RWPE2 (cell line): ENCODE results near the gene SLC15A4.

Experiments
- ATAC-seq: fragments of 200-7000 bp; cut with Tn5 transposase; 3 replicates; pipeline ENCODE4 v1.9.1; 2021; ENCODE audit warnings: low read depth
- DNase-seq: peaks from one replicate; pipeline ENCODE4 v3.0.0-alpha.2; 2020; ENCODE audit warnings: low spot score
- H3K27ac ChIP-seq: fragments of 450-650 bp; 2 replicates; pipeline ENCODE4 v1.5.1; 2017; ENCODE audit warnings: mild to moderate bottlenecking; ENCODE audit not compliant: poor library complexity, severe bottlenecking
- H3K27me3 ChIP-seq: fragments of 250-450 bp; sonication (Bioruptor Pico); 2 replicates; pipeline ENCODE4 v1.5.1; 2021; ENCODE audit warnings: mild to moderate bottlenecking, moderate library complexity; ENCODE audit not compliant: insufficient read depth, poor library complexity, severe bottlenecking
- H3K36me3 ChIP-seq: fragments of 250-450 bp; sonication (Bioruptor Pico); 2 replicates; pipeline ENCODE4 v1.5.1; 2020; ENCODE audit warnings: low read depth, mild to moderate bottlenecking, moderate library complexity
- H3K4me1 ChIP-seq: fragments of 250-450 bp; sonication (Bioruptor Pico); 2 replicates; pipeline ENCODE4 v1.5.1; 2021; ENCODE audit warnings: mild to moderate bottlenecking, moderate library complexity; ENCODE audit not compliant: insufficient read depth, poor library complexity, severe bottlenecking
- H3K4me3 ChIP-seq: fragments of 250-450 bp; sonication (Bioruptor Pico); 2 replicates; pipeline ENCODE4 v1.5.1; 2021; ENCODE audit warnings: mild to moderate bottlenecking, moderate library complexity; ENCODE audit not compliant: severe bottlenecking
- H3K9me3 ChIP-seq: fragments of 250-450 bp; sonication (Bioruptor Pico); 2 replicates; pipeline ENCODE4 v1.5.1; 2021; ENCODE audit warnings: mild to moderate bottlenecking, moderate library complexity; ENCODE audit not compliant: severe bottlenecking
- CTCF ChIP-seq: fragments of 450-650 bp; IDR thresholded peaks from one replicate; pipeline ENCODE4 v1.5.1; 2017; ENCODE audit warnings: mild to moderate bottlenecking, moderate library complexity; ENCODE audit not compliant: poor library complexity, severe bottlenecking

Gene SLC15A4

GRCh38 chr12:128814411-128815261, 9.1 kb downstream of the SLC15A4 start:
- Histone ChIP-seq H3K4me1 (peaks cover 18% of the 10 kb centered on the region), H3K9me3 (no peaks in the 10 kb centered on the region), H3K27ac (no peak overlapping the region), H3K27me3 (no peaks in the 10 kb centered on the region), H3K4me3 (no peak overlapping the region), H3K36me3 (peaks cover 54% of the 10 kb centered on the region)
- ATAC-seq (no peak), DNase-seq (no peak)
- TF ChIP-seq CTCF, result no peak

- H3K9me3 ChIP-seq, result no peaks in the 10 kb centered on the region
- peaks cover 54% of the 10 kb centered on the region for H3K36me3 ChIP-seq
- no peak for TF ChIP-seq CTCF
- no peak overlapping the region for H3K27ac ChIP-seq
- no peaks in the 10 kb centered on the region for H3K27me3 ChIP-seq
- H3K4me1 ChIP-seq, result peaks cover 13% of the 10 kb centered on the region
- ATAC-seq (no peak), DNase-seq (no peak)
- no peak overlapping the region for H3K4me3 ChIP-seq
Measured at GRCh38 chr12:128813883-128814282, 9.9 kb downstream of the SLC15A4 start.

- DNase-seq (no peak), ATAC-seq (no peak)
- no peak overlapping the region for H3K4me3 ChIP-seq
- TF ChIP-seq CTCF, result no peak
- H3K27me3 ChIP-seq, result no peaks in the 10 kb centered on the region
- H3K4me1 ChIP-seq, result peaks cover 9% of the 10 kb centered on the region
- peaks cover 59% of the 10 kb centered on the region for H3K36me3 ChIP-seq
- H3K9me3 ChIP-seq, result no peaks in the 10 kb centered on the region
- no peak overlapping the region for H3K27ac ChIP-seq
Measured at GRCh38 chr12:128813392-128813791, 10.4 kb downstream of the SLC15A4 start.

GRCh38 chr12:128811806-128812205, 12.0 kb downstream of the SLC15A4 start:
- H3K27ac ChIP-seq, result no peak overlapping the region
- no peak for ATAC-seq
- DNase-seq, result no peak
- H3K9me3 ChIP-seq, result no peaks in the 10 kb centered on the region
- H3K4me3 ChIP-seq, result no peak overlapping the region
- no peak for TF ChIP-seq CTCF
- H3K4me1 ChIP-seq, result no peaks in the 10 kb centered on the region
- H3K27me3 ChIP-seq, result no peaks in the 10 kb centered on the region
- peaks cover 73% of the 10 kb centered on the region for H3K36me3 ChIP-seq
